AG10803 (cell line): ENCODE data around the gene SLC32A1.

Source experiments
- DNase-seq: peaks from one replicate; pipeline ENCODE4 v3.0.0; 2010; ENCODE audit warnings: low read depth
- H3K4me3 ChIP-seq: 2 replicates; pipeline ENCODE4 v1.5.1; 2011; ENCODE audit warnings: mild to moderate bottlenecking, low read length, control low read depth
- CTCF ChIP-seq: conservative IDR thresholded peaks from 2 replicates; pipeline ENCODE4 v1.5.1; 2011; ENCODE audit warnings: mild to moderate bottlenecking, low read length, control low read depth, inconsistent platforms

SLC32A1 gene

GRCh38 chr20:38745757-38746156 lies 21.5 kb downstream of the SLC32A1 start:
- no peak overlapping the region for H3K4me3 ChIP-seq
- no peak for DNase-seq
- no peak for TF ChIP-seq CTCF

GRCh38 chr20:38747495-38748096 lies 23.3 kb downstream of the SLC32A1 start:
- no peak for DNase-seq

GRCh38 chr20:38748097-38748860 lies 24.0 kb downstream of the SLC32A1 start, which contains the start of gene ACTR5:
Gene ACTR5, plus strand, starts transcription at chr20:38748460. Its CDS starts 19 bp downstream, at chr20:38748479.
- peak within 1 kb of the TSS; percentile 92 for H3K4me3 ChIP-seq
- no peak for TF ChIP-seq CTCF

More at GRCh38 chr20:38747495-38748096, 23.3 kb downstream of the SLC32A1 start:
- no peak for TF ChIP-seq CTCF
- H3K4me3 ChIP-seq = peak overlapping the region; percentile 62

GRCh38 chr20:38748861-38749149 lies 24.5 kb downstream of the SLC32A1 start:
- no peak for DNase-seq

More at GRCh38 chr20:38748097-38748860, 24.0 kb downstream of the SLC32A1 start, which contains the start of gene ACTR5:
- DNase-seq = peak; percentile 85

GRCh38 chr20:38751360-38751976 lies 27.2 kb downstream of the SLC32A1 start:
- peak; percentile 36 for DNase-seq
- TF ChIP-seq CTCF = peak; percentile 75
- H3K4me3 ChIP-seq = no peak overlapping the region

More at GRCh38 chr20:38748861-38749149, 24.5 kb downstream of the SLC32A1 start:
- peak overlapping the region; percentile 92 for H3K4me3 ChIP-seq
- no peak for TF ChIP-seq CTCF

- no peak for TF ChIP-seq CTCF
- DNase-seq = no peak
- no peak overlapping the region for H3K4me3 ChIP-seq
Observed at GRCh38 chr20:38752029-38752428, 27.7 kb downstream of the SLC32A1 start.

- no peak overlapping the region for H3K4me3 ChIP-seq
- no peak for TF ChIP-seq CTCF
- no peak for DNase-seq
Observed at GRCh38 chr20:38754924-38755323, 30.6 kb downstream of the SLC32A1 start.
